ENCODE results near the gene PRR36. TPM values are rescaled to one million over a fixed set of nuclear protein-coding genes. Genes with fewer than 3 reads are reported as not detected.
A peak's percentile ranks its signal among the peaks of the same experiment; 100 is the strongest.

PRR36 gene
- polyA plus RNA-seq, 2 donors, result 0.14 to 0.16 TPM

DNA sequence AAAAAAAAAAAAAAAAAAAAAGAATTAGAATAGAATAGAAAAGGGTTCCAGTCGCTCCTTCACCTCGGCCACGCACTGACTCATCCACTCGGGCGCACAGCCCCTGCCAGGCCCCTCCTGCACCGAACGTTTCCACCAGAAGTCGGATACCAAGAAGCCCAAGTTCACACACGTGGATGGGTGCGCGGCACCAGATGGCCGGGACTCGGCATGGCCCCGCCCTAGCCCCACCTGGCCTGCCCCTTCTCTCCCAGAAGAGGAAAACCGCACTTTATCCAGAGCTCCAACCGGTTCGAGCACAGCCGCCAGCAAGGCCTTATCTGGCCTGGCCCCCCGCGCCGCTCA is 5.9 kb downstream of the PRR36 start:
- Histone ChIP-seq H3K4me1 (ENCODE audit: control insufficient read depth in 2 of 2, insufficient read depth in 2 of 2, low read length in 1 of 2) (peaks cover 11 to 27% of the 10 kb centered on the region in 2 donors), H3K27me3 (ENCODE audit: control insufficient read depth in 1 of 2, insufficient read depth in 2 of 2, low read length in 2 of 2) (peaks cover 0 to 6% of the 10 kb centered on the region in 2 donors), H3K27ac (ENCODE audit: low read depth in 2 of 2, low read length in 1 of 2) (peak overlapping the region; percentile 73 to 81), H3K9me3 (ENCODE audit: control insufficient read depth in 2 of 2, insufficient read depth in 1 of 2, low read depth in 1 of 2, low read length in 1 of 2) (peaks cover 0 to 5% of the 10 kb centered on the region in 2 donors), H3K4me3 (ENCODE audit: low read depth in 1 of 2, low read length in 2 of 2) (peak overlapping the region in 1 of 2 donors; percentile 46), H3K36me3 (ENCODE audit: control insufficient read depth in 2 of 2, insufficient read depth in 2 of 2, low read length in 1 of 2) (no peaks in the 10 kb centered on the region)
- 7 to 16% methylated on average over 21 of the region's 21 CpGs for WGBS, 2 donors

GRCh38 chr19:7867092-7867844 is 6.9 kb downstream of the PRR36 start:
- no peaks in the 10 kb centered on the region for H3K27me3 ChIP-seq (ENCODE audit: control insufficient read depth in 1 of 2, insufficient read depth in 2 of 2, low read length in 2 of 2)
- WGBS, 2 donors, result 86 to 87% methylated on average over 9 of the region's 9 CpGs
- peaks cover 0 to 5% of the 10 kb centered on the region in 2 donors for H3K9me3 ChIP-seq (ENCODE audit: control insufficient read depth in 2 of 2, insufficient read depth in 1 of 2, low read depth in 1 of 2, low read length in 1 of 2)
- no peaks in the 10 kb centered on the region for H3K36me3 ChIP-seq (ENCODE audit: control insufficient read depth in 2 of 2, insufficient read depth in 2 of 2, low read length in 1 of 2)
- H3K27ac ChIP-seq (ENCODE audit: low read depth in 2 of 2, low read length in 1 of 2), result no peak overlapping the region
- peaks cover 13 to 29% of the 10 kb centered on the region in 2 donors for H3K4me1 ChIP-seq (ENCODE audit: control insufficient read depth in 2 of 2, insufficient read depth in 2 of 2, low read length in 1 of 2)
- no peak overlapping the region for H3K4me3 ChIP-seq (ENCODE audit: low read depth in 1 of 2, low read length in 2 of 2)

GRCh38 chr19:7866399-7867091 is 7.6 kb downstream of the PRR36 start:
- Histone ChIP-seq H3K36me3 (ENCODE audit: control insufficient read depth in 2 of 2, insufficient read depth in 2 of 2, low read length in 1 of 2) (no peaks in the 10 kb centered on the region), H3K4me1 (ENCODE audit: control insufficient read depth in 2 of 2, insufficient read depth in 2 of 2, low read length in 1 of 2) (peaks cover 10 to 30% of the 10 kb centered on the region in 2 donors), H3K9me3 (ENCODE audit: control insufficient read depth in 2 of 2, insufficient read depth in 1 of 2, low read depth in 1 of 2, low read length in 1 of 2) (no peaks in the 10 kb centered on the region), H3K4me3 (ENCODE audit: low read depth in 1 of 2, low read length in 2 of 2) (no peak overlapping the region), H3K27me3 (ENCODE audit: control insufficient read depth in 1 of 2, insufficient read depth in 2 of 2, low read length in 2 of 2) (no peaks in the 10 kb centered on the region), H3K27ac (ENCODE audit: low read depth in 2 of 2, low read length in 1 of 2) (no peak overlapping the region)
- WGBS, 2 donors, result 55% methylated on average over 12 of the region's 12 CpGs

DNA sequence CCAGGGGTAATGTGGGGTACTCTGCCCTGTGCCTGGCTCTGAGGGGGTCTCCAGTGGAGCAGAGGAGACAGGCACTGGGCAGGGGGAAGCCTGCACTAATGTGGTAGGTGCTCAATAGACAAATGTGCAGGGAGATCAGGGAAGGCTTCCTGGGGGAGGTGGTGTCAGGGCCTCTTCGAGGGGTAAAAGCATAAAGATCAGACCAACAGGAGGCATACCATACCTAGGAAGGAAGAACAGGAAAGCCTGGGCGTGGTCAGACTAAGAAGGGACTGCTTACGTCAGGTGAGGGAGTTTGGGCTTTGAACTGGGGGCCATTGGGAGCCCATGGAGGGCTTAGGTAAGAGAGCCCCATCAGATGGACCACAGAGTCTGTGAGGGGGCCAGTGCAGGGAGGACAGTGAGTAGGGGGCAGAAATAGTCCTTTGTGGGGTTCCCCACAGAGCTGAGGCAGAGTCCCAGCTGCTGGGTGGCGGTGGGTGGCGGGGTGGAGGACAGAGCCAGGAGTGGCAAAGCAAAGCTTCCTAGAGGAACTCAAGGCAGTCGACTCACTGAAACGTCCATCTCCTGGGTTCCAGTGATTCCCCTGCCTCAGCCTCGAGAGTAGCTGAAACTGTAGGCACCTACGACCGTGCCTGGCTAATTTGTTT is 8.8 kb downstream of the PRR36 start:
- H3K27me3 ChIP-seq (ENCODE audit: control insufficient read depth in 1 of 2, insufficient read depth in 2 of 2, low read length in 2 of 2), result no peaks in the 10 kb centered on the region
- WGBS, 2 donors, result 44 to 48% methylated on average over 10 of the region's 10 CpGs
- peaks cover 7 to 34% of the 10 kb centered on the region in 2 donors for H3K4me1 ChIP-seq (ENCODE audit: control insufficient read depth in 2 of 2, insufficient read depth in 2 of 2, low read length in 1 of 2)
- H3K27ac ChIP-seq (ENCODE audit: low read depth in 2 of 2, low read length in 1 of 2), result no peak overlapping the region
- no peak overlapping the region for H3K4me3 ChIP-seq (ENCODE audit: low read depth in 1 of 2, low read length in 2 of 2)
- peaks cover 0 to 3% of the 10 kb centered on the region in 2 donors for H3K36me3 ChIP-seq (ENCODE audit: control insufficient read depth in 2 of 2, insufficient read depth in 2 of 2, low read length in 1 of 2)
- H3K9me3 ChIP-seq (ENCODE audit: control insufficient read depth in 2 of 2, insufficient read depth in 1 of 2, low read depth in 1 of 2, low read length in 1 of 2), result no peaks in the 10 kb centered on the region

DNA sequence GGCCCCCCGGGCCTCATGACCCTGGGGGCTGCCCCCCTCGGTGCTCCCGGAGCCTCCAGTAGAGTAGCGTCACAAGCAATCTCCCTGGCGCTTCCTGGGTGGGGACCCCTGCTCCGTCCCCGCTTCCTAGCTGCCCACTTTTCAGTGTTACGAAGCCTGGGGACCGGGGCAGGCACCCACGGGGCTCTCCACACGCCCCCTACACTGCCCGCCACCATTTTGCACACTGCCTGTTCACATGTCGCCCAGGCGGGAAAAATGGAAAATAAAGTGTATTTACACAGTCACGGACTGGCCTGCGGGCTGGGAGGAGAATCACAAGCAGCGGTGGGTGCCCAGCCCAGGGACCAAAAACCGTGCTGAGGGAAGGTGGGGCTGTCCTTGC is 9.5 kb downstream of the PRR36 start:
- Histone ChIP-seq H3K4me3 (ENCODE audit: low read depth in 1 of 2, low read length in 2 of 2) (no peak overlapping the region), H3K36me3 (ENCODE audit: control insufficient read depth in 2 of 2, insufficient read depth in 2 of 2, low read length in 1 of 2) (peaks cover 0 to 5% of the 10 kb centered on the region in 2 donors), H3K27me3 (ENCODE audit: control insufficient read depth in 1 of 2, insufficient read depth in 2 of 2, low read length in 2 of 2) (no peaks in the 10 kb centered on the region), H3K4me1 (ENCODE audit: control insufficient read depth in 2 of 2, insufficient read depth in 2 of 2, low read length in 1 of 2) (peaks cover 7 to 34% of the 10 kb centered on the region in 2 donors), H3K9me3 (ENCODE audit: control insufficient read depth in 2 of 2, insufficient read depth in 1 of 2, low read depth in 1 of 2, low read length in 1 of 2) (no peaks in the 10 kb centered on the region), H3K27ac (ENCODE audit: low read depth in 2 of 2, low read length in 1 of 2) (no peak overlapping the region)
- WGBS, 2 donors, result 51 to 52% methylated on average over 18 of the region's 18 CpGs

GRCh38 chr19:7863971-7864689 is 10.1 kb downstream of the PRR36 start:
- 76 to 79% methylated on average over 20 to 21 of the region's 21 CpGs for WGBS, 2 donors
- no peaks in the 10 kb centered on the region for H3K27me3 ChIP-seq (ENCODE audit: control insufficient read depth in 1 of 2, insufficient read depth in 2 of 2, low read length in 2 of 2)
- H3K9me3 ChIP-seq (ENCODE audit: control insufficient read depth in 2 of 2, insufficient read depth in 1 of 2, low read depth in 1 of 2, low read length in 1 of 2), result no peaks in the 10 kb centered on the region
- H3K27ac ChIP-seq (ENCODE audit: low read depth in 2 of 2, low read length in 1 of 2), result no peak overlapping the region
- no peak overlapping the region for H3K4me3 ChIP-seq (ENCODE audit: low read depth in 1 of 2, low read length in 2 of 2)
- peaks cover 7 to 30% of the 10 kb centered on the region in 2 donors for H3K4me1 ChIP-seq (ENCODE audit: control insufficient read depth in 2 of 2, insufficient read depth in 2 of 2, low read length in 1 of 2)
- peaks cover 0 to 6% of the 10 kb centered on the region in 2 donors for H3K36me3 ChIP-seq (ENCODE audit: control insufficient read depth in 2 of 2, insufficient read depth in 2 of 2, low read length in 1 of 2)

GRCh38 chr19:7863157-7863970 is 10.8 kb downstream of the PRR36 start:
- Histone ChIP-seq H3K36me3 (ENCODE audit: control insufficient read depth in 2 of 2, insufficient read depth in 2 of 2, low read length in 1 of 2) (peaks cover 0 to 8% of the 10 kb centered on the region in 2 donors), H3K27me3 (ENCODE audit: control insufficient read depth in 1 of 2, insufficient read depth in 2 of 2, low read length in 2 of 2) (no peaks in the 10 kb centered on the region), H3K4me3 (ENCODE audit: low read depth in 1 of 2, low read length in 2 of 2) (no peak overlapping the region), H3K9me3 (ENCODE audit: control insufficient read depth in 2 of 2, insufficient read depth in 1 of 2, low read depth in 1 of 2, low read length in 1 of 2) (no peaks in the 10 kb centered on the region), H3K27ac (ENCODE audit: low read depth in 2 of 2, low read length in 1 of 2) (no peak overlapping the region), H3K4me1 (ENCODE audit: control insufficient read depth in 2 of 2, insufficient read depth in 2 of 2, low read length in 1 of 2) (peaks cover 4 to 22% of the 10 kb centered on the region in 2 donors)
- WGBS, 2 donors, result 62 to 63% methylated on average over 74 to 83 of the region's 83 CpGs

- H3K9me3 ChIP-seq (ENCODE audit: control insufficient read depth in 2 of 2, insufficient read depth in 1 of 2, low read depth in 1 of 2, low read length in 1 of 2), result no peaks in the 10 kb centered on the region
- peak overlapping the region; percentile 25 to 30 for H3K4me3 ChIP-seq (ENCODE audit: low read depth in 1 of 2, low read length in 2 of 2)
- no peak overlapping the region for H3K27ac ChIP-seq (ENCODE audit: low read depth in 2 of 2, low read length in 1 of 2)
- no peaks in the 10 kb centered on the region for H3K27me3 ChIP-seq (ENCODE audit: control insufficient read depth in 1 of 2, insufficient read depth in 2 of 2, low read length in 2 of 2)
- H3K4me1 ChIP-seq (ENCODE audit: control insufficient read depth in 2 of 2, insufficient read depth in 2 of 2, low read length in 1 of 2), result peaks cover 4 to 21% of the 10 kb centered on the region in 2 donors
- WGBS, 2 donors, result 5% methylated on average over 25 to 66 of the region's 67 CpGs
- peaks cover 0 to 8% of the 10 kb centered on the region in 2 donors for H3K36me3 ChIP-seq (ENCODE audit: control insufficient read depth in 2 of 2, insufficient read depth in 2 of 2, low read length in 1 of 2)
Observed at GRCh38 chr19:7862413-7862951, 11.7 kb downstream of the PRR36 start.
